MM.1S (cell line): ENCODE measurements around the gene GCAT.

Experiments used
- DNase-seq: peaks from one replicate; pipeline ENCODE4 v3.0.0-alpha.2; 2015
- H2AFZ ChIP-seq: fragments of 300-600 bp; sonication (generic); 2 replicates; pipeline ENCODE4 v1.6.0; 2016; ENCODE audit warnings: antibody characterized with exemption, low read length
- H3F3A ChIP-seq: fragments of 300-600 bp; sonication (generic); 2 replicates; pipeline ENCODE4 v1.6.1; 2016; ENCODE audit warnings: mild to moderate bottlenecking, antibody characterized with exemption, low read length, moderate library complexity, mixed read lengths; ENCODE audit not compliant: insufficient read depth
- H3K27ac ChIP-seq: fragments of 300-600 bp; sonication (generic); 2 replicates; pipeline ENCODE4 v1.5.1; 2016; ENCODE audit warnings: mild to moderate bottlenecking, low read length
- H3K27me3 ChIP-seq: fragments of 300-600 bp; sonication (generic); replicated peaks from 2 replicates; pipeline ENCODE4 v1.6.0; 2016; ENCODE audit warnings: low read length; ENCODE audit not compliant: insufficient read depth
- H3K36me3 ChIP-seq: fragments of 300-600 bp; sonication (generic); replicated peaks from 2 replicates; pipeline ENCODE4 v1.6.1; 2016; ENCODE audit warnings: mild to moderate bottlenecking, low read length, mixed read lengths; ENCODE audit not compliant: insufficient read depth
- H3K4me1 ChIP-seq: fragments of 300-600 bp; sonication (generic); 2 replicates; pipeline ENCODE4 v1.6.1; 2016; ENCODE audit warnings: low read length, mixed read lengths
- H3K4me2 ChIP-seq: fragments of 300-600 bp; sonication (generic); 2 replicates; pipeline ENCODE4 v1.6.0; 2016; ENCODE audit warnings: low read depth, low read length
- H3K4me3 ChIP-seq: fragments of 300-600 bp; sonication (generic); 2 replicates; pipeline ENCODE4 v1.5.1; 2016; ENCODE audit warnings: low read length, mixed read lengths
- H3K79me2 ChIP-seq: fragments of 300-600 bp; sonication (generic); 2 replicates; pipeline ENCODE4 v1.6.1; 2016; ENCODE audit warnings: mixed run types, low read length, mixed read lengths
- H3K9ac ChIP-seq: fragments of 300-600 bp; sonication (generic); 2 replicates; pipeline ENCODE4 v1.6.1; 2016; ENCODE audit warnings: low read length, mixed read lengths
- H3K9me2 ChIP-seq: fragments of 300-600 bp; sonication (generic); replicated peaks from 2 replicates; pipeline ENCODE4 v1.6.1; 2016; ENCODE audit warnings: mild to moderate bottlenecking, low read length, mixed read lengths; ENCODE audit not compliant: insufficient read depth
- H3K9me3 ChIP-seq: fragments of 300-600 bp; sonication (generic); replicated peaks from 2 replicates; pipeline ENCODE4 v1.6.1; 2016; ENCODE audit warnings: mild to moderate bottlenecking, low read length, mixed read lengths; ENCODE audit not compliant: insufficient read depth
- H4K20me1 ChIP-seq: fragments of 300-600 bp; sonication (generic); 2 replicates; pipeline ENCODE4 v1.6.1; 2016; ENCODE audit warnings: mild to moderate bottlenecking, low read length, moderate library complexity, mixed read lengths; ENCODE audit not compliant: insufficient read depth
- EZH2 ChIP-seq: fragments of 300-600 bp; sonication (generic); optimal IDR thresholded peaks from 2 replicates; pipeline ENCODE3; 2017; ENCODE audit warnings: low read depth, mild to moderate bottlenecking, antibody characterized with exemption, low read length, mixed read lengths
- EZH2phosphoT487 ChIP-seq: fragments of 300-600 bp; sonication (generic); IDR thresholded peaks from 2 replicates; pipeline ENCODE4 v1.6.1; 2018; ENCODE audit warnings: antibody characterized with exemption, low read length
- TF ChIP-seq, protein P1 (sequence below): fragments of 300-600 bp; sonication (generic); IDR thresholded peaks from 2 replicates; pipeline ENCODE4 v1.5.1; 2016; ENCODE audit warnings: antibody characterized with exemption, low read length, mixed read lengths

The GCAT gene

DNA sequence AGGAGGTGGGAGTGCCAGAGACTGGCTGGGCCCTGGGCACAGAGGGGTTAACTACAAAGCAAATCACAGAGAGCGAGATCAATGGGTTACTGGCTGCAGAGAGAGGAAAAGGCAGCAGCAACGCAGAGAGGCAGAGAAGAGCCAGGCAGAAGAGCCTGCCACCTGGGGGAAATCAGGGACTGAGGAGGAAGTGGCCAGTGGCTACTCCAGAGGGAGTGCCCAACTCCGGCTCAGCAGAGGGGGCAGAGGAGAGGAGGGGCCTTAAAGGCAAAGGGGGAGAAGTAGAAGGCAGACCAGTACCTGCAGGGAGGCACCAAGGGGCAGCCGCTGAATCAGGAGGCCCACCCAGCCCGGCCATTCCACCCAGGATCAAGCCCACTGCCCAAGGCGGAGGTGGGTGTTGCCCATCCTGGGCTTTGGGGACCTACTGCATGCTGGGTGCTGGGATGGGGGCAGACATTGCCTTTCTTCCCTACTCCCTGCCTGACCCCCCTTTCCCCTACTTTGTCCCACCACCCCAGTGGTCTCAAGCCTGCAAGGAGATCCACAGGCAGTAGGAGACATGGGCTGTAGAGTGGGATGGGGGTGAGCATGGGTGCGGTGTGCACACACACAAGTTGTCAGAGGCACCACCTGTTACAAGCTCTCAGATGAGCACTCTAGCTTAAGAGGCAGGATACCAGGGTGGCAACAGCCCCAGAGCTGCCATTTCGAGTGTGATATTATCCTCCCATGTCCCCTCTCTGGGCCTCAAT is 14.5 kb downstream of the GCAT start:
- Histone ChIP-seq H3K9me2 (no peaks in the 10 kb centered on the region), H3K79me2 (no peaks in the 10 kb centered on the region), H3K27me3 (peaks cover 29% of the 10 kb centered on the region), H3F3A (no peaks in the 10 kb centered on the region), H3K4me1 (peaks cover 4% of the 10 kb centered on the region), H4K20me1 (no peaks in the 10 kb centered on the region), H2AFZ (no peak overlapping the region), H3K36me3 (no peaks in the 10 kb centered on the region), H3K27ac (no peak overlapping the region), H3K9me3 (no peaks in the 10 kb centered on the region), H3K4me2 (no peak overlapping the region), H3K9ac (no peak overlapping the region), H3K4me3 (no peak overlapping the region)
- DNase-seq, result no peak
- TF ChIP-seq EZH2phosphoT487, result no peak
- TF ChIP-seq, protein P1, sequence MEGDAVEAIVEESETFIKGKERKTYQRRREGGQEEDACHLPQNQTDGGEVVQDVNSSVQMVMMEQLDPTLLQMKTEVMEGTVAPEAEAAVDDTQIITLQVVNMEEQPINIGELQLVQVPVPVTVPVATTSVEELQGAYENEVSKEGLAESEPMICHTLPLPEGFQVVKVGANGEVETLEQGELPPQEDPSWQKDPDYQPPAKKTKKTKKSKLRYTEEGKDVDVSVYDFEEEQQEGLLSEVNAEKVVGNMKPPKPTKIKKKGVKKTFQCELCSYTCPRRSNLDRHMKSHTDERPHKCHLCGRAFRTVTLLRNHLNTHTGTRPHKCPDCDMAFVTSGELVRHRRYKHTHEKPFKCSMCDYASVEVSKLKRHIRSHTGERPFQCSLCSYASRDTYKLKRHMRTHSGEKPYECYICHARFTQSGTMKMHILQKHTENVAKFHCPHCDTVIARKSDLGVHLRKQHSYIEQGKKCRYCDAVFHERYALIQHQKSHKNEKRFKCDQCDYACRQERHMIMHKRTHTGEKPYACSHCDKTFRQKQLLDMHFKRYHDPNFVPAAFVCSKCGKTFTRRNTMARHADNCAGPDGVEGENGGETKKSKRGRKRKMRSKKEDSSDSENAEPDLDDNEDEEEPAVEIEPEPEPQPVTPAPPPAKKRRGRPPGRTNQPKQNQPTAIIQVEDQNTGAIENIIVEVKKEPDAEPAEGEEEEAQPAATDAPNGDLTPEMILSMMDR, result no peak
- no peak for TF ChIP-seq EZH2

DNA sequence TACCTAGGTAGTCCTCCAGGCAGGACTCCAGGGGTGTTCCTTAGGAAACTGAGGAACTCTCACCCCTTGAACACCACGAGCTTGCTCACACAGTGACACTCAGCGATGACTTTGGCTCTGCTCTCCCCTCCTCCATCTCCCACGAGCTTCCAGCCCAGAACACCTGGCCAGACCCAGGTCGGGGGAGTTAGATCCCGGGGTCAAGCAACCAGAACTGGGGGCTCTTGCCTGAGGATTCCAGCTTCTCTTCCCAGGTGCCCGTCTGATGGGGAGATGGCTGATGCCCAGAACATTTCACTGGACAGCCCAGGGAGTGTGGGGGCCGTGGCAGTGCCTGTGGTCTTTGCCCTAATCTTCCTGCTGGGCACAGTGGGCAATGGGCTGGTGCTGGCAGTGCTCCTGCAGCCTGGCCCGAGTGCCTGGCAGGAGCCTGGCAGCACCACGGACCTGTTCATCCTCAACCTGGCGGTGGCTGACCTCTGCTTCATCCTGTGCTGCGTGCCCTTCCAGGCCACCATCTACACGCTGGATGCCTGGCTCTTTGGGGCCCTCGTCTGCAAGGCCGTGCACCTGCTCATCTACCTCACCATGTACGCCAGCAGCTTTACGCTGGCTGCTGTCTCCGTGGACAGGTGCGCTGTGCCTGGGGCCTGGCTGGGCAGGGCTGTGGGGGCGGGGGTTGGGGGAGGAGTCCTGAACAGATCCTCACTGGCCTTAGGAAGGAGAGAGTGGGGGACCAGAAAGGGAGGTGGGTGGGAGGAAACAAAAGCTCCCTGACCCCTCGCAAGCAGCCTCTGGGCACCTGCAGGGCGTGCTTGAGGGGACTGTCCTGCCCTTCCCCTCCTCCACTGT is 15.6 kb downstream of the GCAT start, which contains the start of gene GALR3:
TSS of gene GALR3 (plus strand) at position 249 of the 852 bp plus-strand sequence. CDS start at position 274, 25 bp downstream.
- TF ChIP-seq EZH2phosphoT487 (no peak), EZH2 (no peak)
- TF ChIP-seq, protein P1, result no peak
- peaks cover 27% of the 10 kb centered on the region for H3K27me3 ChIP-seq
- H3K36me3 ChIP-seq, result no peaks in the 10 kb centered on the region
- no peaks in the 10 kb centered on the region for H3K79me2 ChIP-seq
- no peak within 1 kb of the TSS for H3K27ac ChIP-seq
- H3K4me3 ChIP-seq, result no peak within 1 kb of the TSS
- H3K9me3 ChIP-seq, result no peaks in the 10 kb centered on the region
- no peaks in the 10 kb centered on the region for H3F3A ChIP-seq
- no peaks in the 10 kb centered on the region for H3K9me2 ChIP-seq
- no peak for DNase-seq
- H3K9ac ChIP-seq, result no peak within 1 kb of the TSS
- no peak within 1 kb of the TSS for H3K4me2 ChIP-seq
- H4K20me1 ChIP-seq, result no peaks in the 10 kb centered on the region
- no peak within 1 kb of the TSS for H2AFZ ChIP-seq
- no peaks in the 10 kb centered on the region for H3K4me1 ChIP-seq

DNA sequence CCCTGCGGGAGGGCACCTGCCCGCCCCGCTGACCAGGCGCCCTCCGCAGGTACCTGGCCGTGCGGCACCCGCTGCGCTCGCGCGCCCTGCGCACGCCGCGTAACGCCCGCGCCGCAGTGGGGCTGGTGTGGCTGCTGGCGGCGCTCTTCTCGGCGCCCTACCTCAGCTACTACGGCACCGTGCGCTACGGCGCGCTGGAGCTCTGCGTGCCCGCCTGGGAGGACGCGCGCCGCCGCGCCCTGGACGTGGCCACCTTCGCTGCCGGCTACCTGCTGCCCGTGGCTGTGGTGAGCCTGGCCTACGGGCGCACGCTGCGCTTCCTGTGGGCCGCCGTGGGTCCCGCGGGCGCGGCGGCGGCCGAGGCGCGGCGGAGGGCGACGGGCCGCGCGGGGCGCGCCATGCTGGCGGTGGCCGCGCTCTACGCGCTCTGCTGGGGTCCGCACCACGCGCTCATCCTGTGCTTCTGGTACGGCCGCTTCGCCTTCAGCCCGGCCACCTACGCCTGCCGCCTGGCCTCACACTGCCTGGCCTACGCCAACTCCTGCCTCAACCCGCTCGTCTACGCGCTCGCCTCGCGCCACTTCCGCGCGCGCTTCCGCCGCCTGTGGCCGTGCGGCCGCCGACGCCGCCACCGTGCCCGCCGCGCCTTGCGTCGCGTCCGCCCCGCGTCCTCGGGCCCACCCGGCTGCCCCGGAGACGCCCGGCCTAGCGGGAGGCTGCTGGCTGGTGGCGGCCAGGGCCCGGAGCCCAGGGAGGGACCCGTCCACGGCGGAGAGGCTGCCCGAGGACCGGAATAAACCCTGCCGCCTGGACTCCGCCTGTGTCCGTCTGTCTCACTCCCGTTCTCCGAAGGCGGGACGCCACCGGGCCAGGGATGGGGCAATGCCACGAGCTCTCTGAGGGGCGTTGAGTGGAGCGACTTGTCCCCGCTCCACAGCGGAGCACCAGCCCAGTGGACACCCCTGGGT is 17.2 kb downstream of the GCAT start:
- Histone ChIP-seq H2AFZ (no peak overlapping the region), H3K79me2 (no peaks in the 10 kb centered on the region), H3K4me1 (no peaks in the 10 kb centered on the region), H3K9me2 (no peaks in the 10 kb centered on the region), H3K4me3 (no peak overlapping the region), H3K27me3 (peaks cover 19% of the 10 kb centered on the region; the same call in 1 of the 2 replicates), H3K9ac (no peak overlapping the region), H3F3A (no peaks in the 10 kb centered on the region), H3K9me3 (no peaks in the 10 kb centered on the region), H3K36me3 (no peaks in the 10 kb centered on the region), H3K27ac (no peak overlapping the region), H3K4me2 (no peak overlapping the region), H4K20me1 (no peaks in the 10 kb centered on the region)
- TF ChIP-seq EZH2phosphoT487, result no peak
- no peak for DNase-seq
